ENCODE data around the gene FSTL4.

The FSTL4 gene

GRCh38 chr5:133599044-133599443, 13.3 kb downstream of the FSTL4 start:
- no peak overlapping the region for H3K27ac ChIP-seq
- TF ChIP-seq, protein P1, sequence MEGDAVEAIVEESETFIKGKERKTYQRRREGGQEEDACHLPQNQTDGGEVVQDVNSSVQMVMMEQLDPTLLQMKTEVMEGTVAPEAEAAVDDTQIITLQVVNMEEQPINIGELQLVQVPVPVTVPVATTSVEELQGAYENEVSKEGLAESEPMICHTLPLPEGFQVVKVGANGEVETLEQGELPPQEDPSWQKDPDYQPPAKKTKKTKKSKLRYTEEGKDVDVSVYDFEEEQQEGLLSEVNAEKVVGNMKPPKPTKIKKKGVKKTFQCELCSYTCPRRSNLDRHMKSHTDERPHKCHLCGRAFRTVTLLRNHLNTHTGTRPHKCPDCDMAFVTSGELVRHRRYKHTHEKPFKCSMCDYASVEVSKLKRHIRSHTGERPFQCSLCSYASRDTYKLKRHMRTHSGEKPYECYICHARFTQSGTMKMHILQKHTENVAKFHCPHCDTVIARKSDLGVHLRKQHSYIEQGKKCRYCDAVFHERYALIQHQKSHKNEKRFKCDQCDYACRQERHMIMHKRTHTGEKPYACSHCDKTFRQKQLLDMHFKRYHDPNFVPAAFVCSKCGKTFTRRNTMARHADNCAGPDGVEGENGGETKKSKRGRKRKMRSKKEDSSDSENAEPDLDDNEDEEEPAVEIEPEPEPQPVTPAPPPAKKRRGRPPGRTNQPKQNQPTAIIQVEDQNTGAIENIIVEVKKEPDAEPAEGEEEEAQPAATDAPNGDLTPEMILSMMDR (IDR thresholded peaks at IDR 0.05): no peak
- no peak for TF ChIP-seq ZFX (IDR thresholded peaks at IDR 0.05; ENCODE audit: borderline replicate concordance)

DNA sequence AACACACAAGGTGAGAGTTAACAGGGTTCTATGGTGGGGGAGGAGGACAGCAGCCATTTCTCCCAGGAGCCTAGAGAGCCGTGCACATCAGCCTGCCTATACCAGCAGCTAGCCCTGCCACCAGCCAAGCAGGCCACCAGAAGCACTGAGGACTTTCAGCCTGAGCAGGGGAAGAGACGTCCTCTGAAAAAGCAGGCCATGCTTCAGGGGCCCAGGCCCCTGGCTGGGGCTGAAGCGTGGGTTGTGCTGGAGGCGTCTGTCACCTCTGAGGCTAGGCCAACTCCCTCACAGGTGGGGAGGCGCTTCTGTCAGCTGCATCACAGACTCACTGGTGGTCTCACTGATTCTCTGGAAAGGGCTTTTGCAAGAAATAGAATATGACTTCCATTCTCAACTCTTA, 16.3 kb downstream of the FSTL4 start:
- TF ChIP-seq, protein P1 (IDR thresholded peaks at IDR 0.05): no peak
- no peak for TF ChIP-seq ZFX (IDR thresholded peaks at IDR 0.05; ENCODE audit: borderline replicate concordance)
- no peak overlapping the region for H3K27ac ChIP-seq

- no peak for TF ChIP-seq ZFX (IDR thresholded peaks at IDR 0.05; ENCODE audit: borderline replicate concordance)
- TF ChIP-seq, protein P1 (IDR thresholded peaks at IDR 0.05): no peak
- H3K27ac ChIP-seq: no peak overlapping the region
Observed at GRCh38 chr5:133595465-133595864, 16.9 kb downstream of the FSTL4 start.

DNA sequence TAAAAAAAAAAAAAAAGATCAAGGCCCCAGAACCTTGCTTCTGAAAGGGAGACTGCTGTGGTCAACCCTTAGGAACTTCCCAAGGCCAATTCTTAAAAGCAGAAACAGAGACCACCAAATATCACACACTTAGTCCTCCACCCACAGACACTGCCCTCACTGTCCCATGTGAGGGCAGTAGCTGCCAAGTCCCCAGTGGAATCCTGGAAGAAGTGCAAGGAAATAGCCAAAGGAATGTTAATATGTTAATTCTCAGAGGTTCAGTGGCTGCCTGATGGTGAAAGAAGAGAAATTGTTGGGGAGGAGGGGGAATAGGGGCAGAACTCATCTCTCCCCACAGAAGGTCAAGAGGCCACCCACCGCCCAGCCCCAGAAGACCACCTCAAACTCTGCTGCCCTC, 23.1 kb downstream of the FSTL4 start:
- TF ChIP-seq ZFX (IDR thresholded peaks at IDR 0.05; ENCODE audit: borderline replicate concordance): no peak
- TF ChIP-seq, protein P1 (IDR thresholded peaks at IDR 0.05): no peak
- no peak overlapping the region for H3K27ac ChIP-seq

DNA sequence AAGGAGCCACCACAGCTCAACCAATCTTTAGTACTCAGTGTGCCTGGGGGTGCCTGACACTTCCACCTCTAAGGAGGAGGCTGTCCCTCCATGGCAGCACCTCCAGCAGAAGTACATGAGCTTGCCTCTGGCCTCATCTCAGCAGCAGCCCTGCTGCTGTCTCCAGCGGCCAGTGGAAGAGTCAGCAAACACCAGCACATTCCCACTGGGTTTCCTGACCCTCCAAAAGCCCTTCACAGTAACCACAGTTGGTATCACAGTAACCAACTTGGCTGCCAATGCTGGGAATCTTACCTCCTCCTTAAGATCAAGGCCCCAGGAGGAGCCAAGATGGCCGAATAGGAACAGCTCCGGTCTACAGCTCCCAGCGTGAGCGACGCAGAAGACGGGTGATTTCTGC, 29.4 kb downstream of the FSTL4 start:
- TF ChIP-seq ZFX (IDR thresholded peaks at IDR 0.05; ENCODE audit: borderline replicate concordance): no peak
- TF ChIP-seq, protein P1 (IDR thresholded peaks at IDR 0.05): no peak

GRCh38 chr5:133581918-133582317, 30.4 kb downstream of the FSTL4 start:
- no peak overlapping the region for H3K27ac ChIP-seq
- TF ChIP-seq, protein P1 (IDR thresholded peaks at IDR 0.05): no peak
- no peak for TF ChIP-seq ZFX (IDR thresholded peaks at IDR 0.05; ENCODE audit: borderline replicate concordance)

More for the DNA sequence above, 29.4 kb downstream of the FSTL4 start:
- H3K27ac ChIP-seq: no peak overlapping the region

- no peak for TF ChIP-seq ZFX (IDR thresholded peaks at IDR 0.05; ENCODE audit: borderline replicate concordance)
- TF ChIP-seq, protein P1 (IDR thresholded peaks at IDR 0.05): no peak
- H3K27ac ChIP-seq: no peak overlapping the region
Observed at GRCh38 chr5:133581348-133581747, 31.0 kb downstream of the FSTL4 start.
